HEK293 (cell line): ENCODE data around the gene ACAD11.

Experiments
- CTCF ChIA-PET: fragments of 350-600 bp; formaldehyde crosslinking; extraction: SDS; loops from one replicate; lab custom pipeline; 2021; ENCODE audit warnings: antibody characterized with exemption; lab: Yijun Ruan, JAX
- POLR2A ChIA-PET: fragments of 300-600 bp; formaldehyde crosslinking; extraction: SDS; loops from one replicate; lab custom pipeline; 2020; ENCODE audit warnings: antibody characterized with exemption, inconsistent platforms; lab: Yijun Ruan, JAX
- H3K27ac ChIP-seq: fragments of 200-500 bp; sonication (Bioruptor generic); 2 replicates; pipeline ENCODE4 v1.5.1; 2014; ENCODE audit warnings: low read depth, low read length, control low read depth, inconsistent platforms; ENCODE audit errors: extremely low read depth
- H3K36me3 ChIP-seq, 2 experiments: fragments of 200-500 bp in 1 of 2; sonication (Bioruptor generic) in 1 of 2; 1 replicate in 1 of 2; 2 replicates in 1 of 2; pipeline ENCODE4 v1.5.1; 2014 to 2017; ENCODE audit warnings: inconsistent platforms in 2 of 2, low read length in 2 of 2; ENCODE audit not compliant: control insufficient read depth in 2 of 2, insufficient read depth in 1 of 2
- H3K4me1 ChIP-seq: fragments of 200-500 bp; sonication (Bioruptor generic); 2 replicates; pipeline ENCODE4 v1.5.1; 2014; ENCODE audit warnings: mild to moderate bottlenecking, low read length, inconsistent platforms; ENCODE audit not compliant: control insufficient read depth, insufficient read depth
- H3K4me3 ChIP-seq: 2 replicates; pipeline ENCODE4 v1.5.1; 2011; ENCODE audit warnings: low read depth, mild to moderate bottlenecking, control low read depth, low read length, moderate library complexity
- H3K9me3 ChIP-seq: fragments of 200-500 bp; sonication (Bioruptor generic); 2 replicates; pipeline ENCODE4 v1.5.1; 2014; ENCODE audit warnings: low read depth, low read length, inconsistent platforms; ENCODE audit not compliant: control insufficient read depth, insufficient read depth
- KLF7 ChIP-seq: fragments of 450-650 bp; formaldehyde crosslinking; IDR thresholded peaks from 2 replicates; pipeline ENCODE4 v1.5.1; 2016; ENCODE audit warnings: missing biosample characterization, missing genetic modification characterization, borderline replicate concordance
- MZF1 ChIP-seq: fragments of 450-650 bp; formaldehyde crosslinking; IDR thresholded peaks from 2 replicates; pipeline ENCODE4 v1.5.1; 2017; ENCODE audit warnings: missing biosample characterization, missing genetic modification characterization, borderline replicate concordance
- SP3 ChIP-seq: fragments of 450-650 bp; formaldehyde crosslinking; IDR thresholded peaks from 2 replicates; pipeline ENCODE4 v1.5.1; 2016; ENCODE audit warnings: missing biosample characterization, missing genetic modification characterization
- ZBTB21 ChIP-seq: fragments of 450-650 bp; formaldehyde crosslinking; IDR thresholded peaks from 2 replicates; pipeline ENCODE4 v1.5.1; 2017; ENCODE audit warnings: missing biosample characterization, missing genetic modification characterization
- ZNF239 ChIP-seq: fragments of 450-650 bp; formaldehyde crosslinking; IDR thresholded peaks from 2 replicates; pipeline ENCODE4 v1.5.1; 2016; ENCODE audit warnings: missing biosample characterization, missing genetic modification characterization
- ZNF37A ChIP-seq: fragments of 450-650 bp; IDR thresholded peaks from 2 replicates; pipeline ENCODE4 v1.5.1; 2018; ENCODE audit warnings: missing biosample characterization, missing genetic modification characterization
- ZNF391 ChIP-seq: fragments of 450-650 bp; formaldehyde crosslinking; IDR thresholded peaks from 2 replicates; pipeline ENCODE4 v1.5.1; 2016; ENCODE audit warnings: low read depth, missing biosample characterization, missing genetic modification characterization, borderline replicate concordance
- ZNF521 ChIP-seq: fragments of 450-650 bp; formaldehyde crosslinking; IDR thresholded peaks from 2 replicates; pipeline ENCODE4 v1.5.1; 2017; ENCODE audit warnings: missing biosample characterization, mild to moderate bottlenecking, missing genetic modification characterization
- ZNF558 ChIP-seq: fragments of 450-650 bp; formaldehyde crosslinking; IDR thresholded peaks from 2 replicates; pipeline ENCODE4 v1.5.1; 2016; ENCODE audit warnings: missing biosample characterization, missing genetic modification characterization
- ZNF610 ChIP-seq: fragments of 450-650 bp; formaldehyde crosslinking; IDR thresholded peaks from 2 replicates; pipeline ENCODE4 v1.5.1; 2016; ENCODE audit warnings: missing biosample characterization, missing genetic modification characterization, borderline replicate concordance
- ZNF623 ChIP-seq: fragments of 450-650 bp; formaldehyde crosslinking; IDR thresholded peaks from 2 replicates; pipeline ENCODE4 v1.5.1; 2016; ENCODE audit warnings: missing biosample characterization, missing genetic modification characterization
- ZNF658 ChIP-seq: fragments of 450-650 bp; formaldehyde crosslinking; IDR thresholded peaks from 2 replicates; pipeline ENCODE4; 2016; ENCODE audit warnings: missing biosample characterization, missing genetic modification characterization
- ZNF768 ChIP-seq: fragments of 450-650 bp; formaldehyde crosslinking; IDR thresholded peaks from 2 replicates; pipeline ENCODE4 v1.5.1; 2018; ENCODE audit warnings: missing biosample characterization, mild to moderate bottlenecking, missing genetic modification characterization
- TF ChIP-seq, protein P1 (sequence below): fragments of 450-650 bp; formaldehyde crosslinking; IDR thresholded peaks from 2 replicates; pipeline ENCODE4 v1.5.1; 2017; ENCODE audit warnings: missing biosample characterization, missing genetic modification characterization
- TF ChIP-seq, protein P2 (sequence below): fragments of 450-650 bp; formaldehyde crosslinking; IDR thresholded peaks from 2 replicates; pipeline ENCODE4 v1.5.1; 2016; ENCODE audit warnings: missing biosample characterization, missing genetic modification characterization
- TF ChIP-seq, protein P3 (sequence below): fragments of 450-650 bp; formaldehyde crosslinking; IDR thresholded peaks from 2 replicates; pipeline ENCODE4 v1.5.1; 2016; ENCODE audit warnings: missing biosample characterization, missing genetic modification characterization
- TF ChIP-seq, protein P4 (sequence below): fragments of 450-650 bp; formaldehyde crosslinking; IDR thresholded peaks from 2 replicates; pipeline ENCODE4 v1.5.1; 2016; ENCODE audit warnings: missing biosample characterization, missing genetic modification characterization

The ACAD11 gene

DNA sequence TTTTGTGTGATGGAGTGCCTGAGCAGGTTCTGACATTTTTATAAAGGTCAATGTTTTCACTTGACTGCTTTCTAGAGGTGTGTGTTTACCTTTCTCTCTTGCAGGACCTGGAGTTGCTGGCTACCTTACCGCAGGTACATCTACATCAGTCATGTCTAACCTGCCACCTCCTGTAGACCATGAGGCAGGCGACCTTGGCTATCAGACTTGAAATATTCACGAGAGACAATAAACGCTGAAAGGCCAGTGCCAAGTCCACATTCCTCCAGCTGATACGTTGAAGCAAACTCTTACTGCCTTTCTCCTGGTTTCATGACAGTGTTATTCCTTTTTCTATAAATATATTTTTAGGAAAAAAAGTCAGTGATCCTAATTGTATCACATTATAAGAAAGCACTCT is 121.5 kb downstream of the ACAD11 start:
- no peak for TF ChIP-seq ZNF768 (tag by site-specific recombination)
- no peak for TF ChIP-seq ZNF658 (tag by site-specific recombination)
- TF ChIP-seq, all 188 proteins: peak for 0
- Histone ChIP-seq H3K9me3 (no peaks in the 10 kb centered on the region), H3K36me3 (peaks cover 0 to 29% of the 10 kb centered on the region in 2 experiments; a peak in 2 of 3 replicates), H3K4me3 (no peak overlapping the region), H3K27ac (no peak overlapping the region), H3K4me1 (no peaks in the 10 kb centered on the region)
- ChIA-PET CTCF (interaction anchor here (0.7 to 1.8 kb wide), 5 partner anchors 9 to 171 kb away, joined by 3 to 9 read pairs (median 3); no protein-coding TSS in a partner anchor), POLR2A (no interaction called here)

DNA sequence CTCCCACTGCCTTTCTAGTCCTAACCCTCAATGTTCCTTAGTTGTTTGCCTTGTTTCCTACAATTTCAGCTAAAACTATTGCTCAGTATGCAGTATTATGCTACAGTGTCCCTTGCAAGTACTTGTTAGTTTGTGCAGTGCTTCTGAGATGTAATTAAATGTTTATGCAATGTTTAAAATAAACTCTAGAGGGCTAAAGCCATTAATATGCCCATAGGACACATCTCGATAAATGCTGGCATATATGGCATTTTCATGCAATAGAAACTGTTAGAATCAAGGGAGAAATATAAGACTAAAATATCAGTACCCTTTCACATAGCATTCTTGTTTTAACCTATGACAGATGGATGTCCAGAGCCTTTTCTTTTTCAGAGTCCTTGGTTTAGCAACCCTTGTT is 122.3 kb downstream of the ACAD11 start:
- ChIA-PET POLR2A (no interaction called here), CTCF (interaction anchor here (0.8 to 2.1 kb wide), 4 partner anchors 14 to 109 kb away, joined by 3 to 28 read pairs (median 8); no protein-coding TSS in a partner anchor)
- no peak for TF ChIP-seq ZNF610 (tag by site-specific recombination)
- TF ChIP-seq, protein P1, sequence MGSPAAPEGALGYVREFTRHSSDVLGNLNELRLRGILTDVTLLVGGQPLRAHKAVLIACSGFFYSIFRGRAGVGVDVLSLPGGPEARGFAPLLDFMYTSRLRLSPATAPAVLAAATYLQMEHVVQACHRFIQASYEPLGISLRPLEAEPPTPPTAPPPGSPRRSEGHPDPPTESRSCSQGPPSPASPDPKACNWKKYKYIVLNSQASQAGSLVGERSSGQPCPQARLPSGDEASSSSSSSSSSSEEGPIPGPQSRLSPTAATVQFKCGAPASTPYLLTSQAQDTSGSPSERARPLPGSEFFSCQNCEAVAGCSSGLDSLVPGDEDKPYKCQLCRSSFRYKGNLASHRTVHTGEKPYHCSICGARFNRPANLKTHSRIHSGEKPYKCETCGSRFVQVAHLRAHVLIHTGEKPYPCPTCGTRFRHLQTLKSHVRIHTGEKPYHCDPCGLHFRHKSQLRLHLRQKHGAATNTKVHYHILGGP (tag by site-specific recombination): no peak
- TF ChIP-seq ZNF658 (tag by site-specific recombination): no peak
- no peak for TF ChIP-seq ZNF239 (tag by site-specific recombination)
- peaks cover 0 to 29% of the 10 kb centered on the region in 2 experiments; a peak in 2 of 3 replicates for H3K36me3 ChIP-seq
- H3K4me1 ChIP-seq: no peaks in the 10 kb centered on the region
- no peak overlapping the region for H3K27ac ChIP-seq
- H3K9me3 ChIP-seq: no peaks in the 10 kb centered on the region
- H3K4me3 ChIP-seq: no peak overlapping the region

DNA sequence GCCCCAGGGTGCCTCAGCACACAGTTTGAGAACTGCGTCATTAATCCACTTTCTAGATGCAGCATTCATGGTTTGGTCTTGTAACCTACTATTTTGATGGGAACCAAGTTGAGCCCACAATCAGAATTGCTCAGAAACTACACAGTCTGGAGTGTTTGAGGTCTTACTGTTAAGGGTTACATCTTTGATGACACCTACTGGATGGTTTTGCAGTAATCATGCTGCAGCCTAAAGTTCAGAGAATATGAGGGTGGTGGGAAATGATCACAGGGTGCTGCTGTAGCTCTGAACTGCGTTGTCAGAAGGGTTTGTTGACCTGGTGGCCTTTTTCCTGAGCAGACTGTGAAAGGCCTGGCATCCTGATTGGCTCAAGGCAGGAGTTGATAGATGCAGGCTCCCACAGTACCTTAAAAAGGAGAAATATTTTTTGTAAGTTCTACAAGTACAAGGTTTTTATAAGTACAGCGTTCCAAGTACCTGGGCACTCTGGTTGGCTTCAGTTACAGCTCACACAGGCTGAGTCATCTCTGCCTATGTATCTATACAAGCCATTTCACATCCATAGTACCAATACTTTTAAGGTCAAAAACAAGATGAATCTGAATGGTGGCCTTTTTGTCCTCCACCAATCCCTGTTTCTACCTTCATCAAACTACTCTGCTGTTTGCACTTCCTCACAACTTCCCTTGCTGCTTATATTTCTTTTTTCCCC is 123.0 kb downstream of the ACAD11 start:
- Histone ChIP-seq H3K36me3 (peaks cover 0 to 25% of the 10 kb centered on the region in 2 experiments; a peak in 2 of 3 replicates), H3K27ac (no peak overlapping the region)
- POLR2A ChIA-PET: no interaction called here
- TF ChIP-seq MZF1 (tag by site-specific recombination) (no peak), ZBTB21 (tag by site-specific recombination) (no peak), SP3 (tag by site-specific recombination) (no peak), ZNF391 (no peak), ZNF623 (tag by site-specific recombination) (no peak), ZNF558 (tag by site-specific recombination) (no peak), KLF7 (tag by site-specific recombination) (no peak), ZNF521 (tag by site-specific recombination) (no peak), ZNF37A (tag by site-specific recombination) (no peak)
- TF ChIP-seq, protein P2, sequence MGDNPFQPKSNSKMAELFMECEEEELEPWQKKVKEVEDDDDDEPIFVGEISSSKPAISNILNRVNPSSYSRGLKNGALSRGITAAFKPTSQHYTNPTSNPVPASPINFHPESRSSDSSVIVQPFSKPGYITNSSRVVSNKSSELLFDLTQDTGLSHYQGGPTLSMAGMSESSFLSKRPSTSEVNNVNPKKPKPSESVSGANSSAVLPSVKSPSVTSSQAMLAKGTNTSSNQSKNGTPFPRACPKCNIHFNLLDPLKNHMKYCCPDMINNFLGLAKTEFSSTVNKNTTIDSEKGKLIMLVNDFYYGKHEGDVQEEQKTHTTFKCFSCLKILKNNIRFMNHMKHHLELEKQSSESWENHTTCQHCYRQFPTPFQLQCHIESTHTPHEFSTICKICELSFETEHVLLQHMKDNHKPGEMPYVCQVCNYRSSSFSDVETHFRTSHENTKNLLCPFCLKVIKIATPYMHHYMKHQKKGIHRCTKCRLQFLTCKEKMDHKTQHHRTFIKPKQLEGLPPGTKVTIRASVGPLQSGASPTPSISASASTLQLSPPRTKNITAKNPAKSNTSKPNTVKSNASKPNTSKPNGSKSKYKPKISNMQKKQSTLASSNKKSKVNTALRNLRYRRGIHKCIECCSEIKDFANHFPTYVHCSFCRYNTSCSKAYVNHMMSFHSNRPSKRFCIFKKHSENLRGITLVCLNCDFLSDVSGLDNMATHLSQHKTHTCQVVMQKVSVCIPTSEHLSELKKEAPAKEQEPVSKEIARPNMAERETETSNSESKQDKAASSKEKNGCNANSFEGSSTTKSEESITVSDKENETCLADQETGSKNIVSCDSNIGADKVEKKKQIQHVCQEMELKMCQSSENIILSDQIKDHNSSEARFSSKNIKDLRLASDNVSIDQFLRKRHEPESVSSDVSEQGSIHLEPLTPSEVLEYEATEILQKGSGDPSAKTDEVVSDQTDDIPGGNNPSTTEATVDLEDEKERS: no peak
- TF ChIP-seq, protein P3, sequence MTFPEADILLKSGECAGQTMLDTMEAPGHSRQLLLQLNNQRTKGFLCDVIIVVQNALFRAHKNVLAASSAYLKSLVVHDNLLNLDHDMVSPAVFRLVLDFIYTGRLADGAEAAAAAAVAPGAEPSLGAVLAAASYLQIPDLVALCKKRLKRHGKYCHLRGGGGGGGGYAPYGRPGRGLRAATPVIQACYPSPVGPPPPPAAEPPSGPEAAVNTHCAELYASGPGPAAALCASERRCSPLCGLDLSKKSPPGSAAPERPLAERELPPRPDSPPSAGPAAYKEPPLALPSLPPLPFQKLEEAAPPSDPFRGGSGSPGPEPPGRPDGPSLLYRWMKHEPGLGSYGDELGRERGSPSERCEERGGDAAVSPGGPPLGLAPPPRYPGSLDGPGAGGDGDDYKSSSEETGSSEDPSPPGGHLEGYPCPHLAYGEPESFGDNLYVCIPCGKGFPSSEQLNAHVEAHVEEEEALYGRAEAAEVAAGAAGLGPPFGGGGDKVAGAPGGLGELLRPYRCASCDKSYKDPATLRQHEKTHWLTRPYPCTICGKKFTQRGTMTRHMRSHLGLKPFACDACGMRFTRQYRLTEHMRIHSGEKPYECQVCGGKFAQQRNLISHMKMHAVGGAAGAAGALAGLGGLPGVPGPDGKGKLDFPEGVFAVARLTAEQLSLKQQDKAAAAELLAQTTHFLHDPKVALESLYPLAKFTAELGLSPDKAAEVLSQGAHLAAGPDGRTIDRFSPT (tag by site-specific recombination): no peak
- TF ChIP-seq, protein P4, sequence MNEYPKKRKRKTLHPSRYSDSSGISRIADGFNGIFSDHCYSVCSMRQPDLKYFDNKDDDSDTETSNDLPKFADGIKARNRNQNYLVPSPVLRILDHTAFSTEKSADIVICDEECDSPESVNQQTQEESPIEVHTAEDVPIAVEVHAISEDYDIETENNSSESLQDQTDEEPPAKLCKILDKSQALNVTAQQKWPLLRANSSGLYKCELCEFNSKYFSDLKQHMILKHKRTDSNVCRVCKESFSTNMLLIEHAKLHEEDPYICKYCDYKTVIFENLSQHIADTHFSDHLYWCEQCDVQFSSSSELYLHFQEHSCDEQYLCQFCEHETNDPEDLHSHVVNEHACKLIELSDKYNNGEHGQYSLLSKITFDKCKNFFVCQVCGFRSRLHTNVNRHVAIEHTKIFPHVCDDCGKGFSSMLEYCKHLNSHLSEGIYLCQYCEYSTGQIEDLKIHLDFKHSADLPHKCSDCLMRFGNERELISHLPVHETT (tag by site-specific recombination): no peak

More for the DNA sequence above, 123.0 kb downstream of the ACAD11 start:
- no peaks in the 10 kb centered on the region for H3K4me1 ChIP-seq
- H3K9me3 ChIP-seq: no peaks in the 10 kb centered on the region
- H3K4me3 ChIP-seq: no peak overlapping the region
- CTCF ChIA-PET: interaction anchor here (0.6 to 2.1 kb wide), 17 partner anchors 10 to 308 kb away, joined by 3 to 28 read pairs (median 4); partner anchors contain the start of genes ACAD11 and UBA5
